GM18867 (cell line): Measurements from ENCODE around the gene PFKM.
"Not testable (repeated sequence)": the region's sequence is repeated elsewhere in the genome, so short reads cannot be mapped to it uniquely, and the experiment has no call there.

Experiments used
- ATAC-seq: cut with Tn5 transposase; IDR thresholded peaks from one replicate; pipeline ENCODE4 v1.9.1; 2021; ENCODE audit warnings: mild to moderate bottlenecking, moderate library complexity; ENCODE audit not compliant: unreplicated experiment

Gene PFKM

DNA sequence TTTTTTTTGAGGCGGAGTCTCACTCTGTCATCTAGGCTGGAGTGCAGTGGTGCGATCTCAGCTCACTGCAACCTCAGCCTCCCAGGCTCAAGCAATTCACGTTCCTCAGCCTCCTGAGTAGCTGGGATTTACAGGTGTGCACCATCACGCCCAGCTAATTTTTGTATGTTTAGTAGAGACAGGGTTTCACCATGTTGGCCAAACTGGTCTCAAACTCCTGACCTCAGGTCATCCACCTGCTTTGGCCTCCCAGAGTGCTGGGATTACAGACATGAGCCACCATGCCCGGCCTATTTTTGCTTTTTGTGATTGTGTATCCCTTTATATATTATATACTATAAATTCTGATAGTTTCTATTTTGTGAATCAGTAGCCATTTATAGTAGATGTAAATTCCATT is 36.6 kb downstream of the PFKM start:
- ATAC-seq, result not testable (repeated sequence)

DNA sequence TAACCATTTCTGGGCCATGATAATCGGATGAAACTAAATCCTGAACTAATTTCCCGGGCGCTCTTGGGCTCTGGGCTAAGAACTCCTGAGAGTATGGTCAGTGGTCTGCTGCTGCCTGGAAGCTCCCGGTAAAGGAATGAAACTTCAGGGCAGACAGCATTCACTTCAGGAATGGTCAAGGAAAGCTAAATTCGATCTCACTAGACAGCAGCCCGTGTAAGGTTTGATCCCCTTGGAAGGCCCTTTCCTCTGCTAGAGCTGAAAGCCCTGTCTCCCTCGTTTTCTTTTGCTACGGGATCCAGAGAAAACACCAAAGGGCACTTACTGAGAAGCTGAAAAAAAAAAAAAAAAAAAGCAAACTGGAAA is 37.5 kb downstream of the PFKM start:
- no peak for ATAC-seq

DNA sequence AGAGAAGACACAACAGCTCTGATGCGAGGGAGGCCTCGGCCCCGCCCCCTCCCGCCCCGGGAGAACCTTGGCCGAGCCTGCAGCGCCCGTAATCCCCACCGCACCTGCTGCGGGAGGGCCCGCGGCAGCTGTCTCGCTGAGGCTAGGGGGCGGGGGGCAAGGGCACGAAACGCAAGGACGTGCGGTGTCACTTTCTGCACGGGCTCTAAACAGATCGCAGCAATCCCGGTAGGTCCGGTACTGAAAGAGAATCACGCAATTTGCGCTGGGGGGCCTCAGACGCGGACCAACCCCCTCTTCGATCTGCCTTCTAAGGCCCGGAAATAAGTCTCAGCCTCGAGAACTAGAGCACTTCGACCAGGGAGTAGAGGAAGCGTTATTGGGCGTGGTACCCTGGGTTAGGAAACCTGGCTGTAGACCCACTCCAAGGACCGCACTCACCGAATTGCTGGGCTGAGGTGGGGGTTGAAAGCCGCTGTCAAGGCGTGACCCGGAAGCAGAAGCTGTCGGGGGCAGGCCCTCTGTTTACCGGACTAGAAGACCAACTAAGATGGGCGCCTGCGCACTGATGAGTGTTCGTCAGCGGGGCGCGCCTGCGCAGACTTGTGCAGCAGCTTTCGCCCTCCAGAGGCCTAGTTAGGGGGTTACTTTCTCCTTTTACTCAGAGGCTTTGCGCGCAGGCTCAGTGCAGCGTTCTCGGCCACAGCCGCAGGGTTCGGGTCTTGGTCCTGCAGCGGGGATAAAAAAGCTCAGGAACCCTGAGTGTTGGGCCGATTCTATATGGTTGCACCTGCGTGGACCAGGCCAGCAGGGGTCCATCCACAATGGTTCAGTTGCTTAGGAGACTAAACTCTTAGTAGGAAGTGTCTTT is 38.1 kb downstream of the PFKM start, which contains the start of gene ASB8:
TSS of gene ASB8 (minus strand) at position 498 of the 871 bp plus-strand sequence. CDS start 4,019 bp downstream, outside the sequence.
- peak; percentile 86 for ATAC-seq

DNA sequence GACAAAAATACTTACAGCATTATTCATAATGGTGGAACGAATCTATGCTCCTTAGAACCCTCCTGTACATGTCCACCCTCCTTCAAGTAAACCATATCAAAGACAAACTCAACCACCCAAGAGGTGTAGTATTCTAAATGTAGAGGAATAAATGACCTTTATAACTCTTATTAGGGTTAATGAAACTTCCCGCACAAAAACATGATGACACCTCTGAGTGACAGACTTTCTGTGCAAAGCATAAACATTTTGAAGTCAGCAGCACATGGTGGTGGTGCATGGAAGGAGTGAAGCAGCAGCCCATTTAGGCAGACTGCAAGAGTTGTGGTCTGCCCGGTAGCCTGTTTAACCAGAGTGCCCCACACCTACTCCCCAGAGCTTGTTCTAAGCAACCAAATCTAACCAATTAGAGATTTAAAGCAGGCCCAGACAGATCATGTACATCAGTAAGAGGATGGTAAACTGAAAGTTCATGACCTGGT is 38.8 kb downstream of the PFKM start:
- ATAC-seq, result no peak

DNA sequence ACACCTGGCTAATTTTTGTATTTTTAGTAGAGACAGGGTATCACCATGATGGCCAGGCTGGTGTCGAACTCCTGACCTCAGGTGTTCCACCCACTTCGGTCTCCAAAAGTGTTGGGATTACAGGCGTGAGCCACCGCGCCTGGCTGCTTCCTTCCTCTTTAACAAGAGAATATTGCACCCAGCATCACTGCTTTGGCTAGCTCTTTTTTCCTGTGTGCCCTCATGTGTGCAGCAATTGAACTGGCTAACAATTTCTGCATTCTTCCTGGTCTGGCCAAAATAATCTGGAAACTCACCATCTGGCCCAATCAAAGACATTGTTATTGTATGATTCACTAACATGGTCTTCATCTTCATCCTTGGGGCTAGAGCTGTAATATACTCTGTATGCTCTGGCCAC is 40.9 kb downstream of the PFKM start:
- no peak for ATAC-seq

DNA sequence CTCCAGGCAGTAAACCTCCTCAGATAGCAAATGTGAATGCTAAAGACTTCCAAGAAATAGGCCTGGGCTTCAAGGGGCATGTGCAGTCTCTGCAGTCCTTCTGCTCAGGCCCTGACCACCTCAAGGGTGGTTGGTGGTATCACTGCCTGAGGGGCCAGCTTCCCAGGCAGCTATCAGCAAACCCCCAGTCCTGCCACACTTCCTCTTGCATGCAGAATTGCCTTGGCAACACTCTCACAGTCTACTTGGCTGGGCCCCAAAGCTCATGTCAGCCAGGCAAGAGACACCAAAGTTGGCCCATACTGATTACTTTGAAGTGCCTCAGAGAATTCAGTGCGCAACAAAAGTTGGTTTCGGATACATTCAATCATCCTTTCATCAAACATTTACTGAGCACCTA is 41.6 kb downstream of the PFKM start:
- ATAC-seq, result no peak

DNA sequence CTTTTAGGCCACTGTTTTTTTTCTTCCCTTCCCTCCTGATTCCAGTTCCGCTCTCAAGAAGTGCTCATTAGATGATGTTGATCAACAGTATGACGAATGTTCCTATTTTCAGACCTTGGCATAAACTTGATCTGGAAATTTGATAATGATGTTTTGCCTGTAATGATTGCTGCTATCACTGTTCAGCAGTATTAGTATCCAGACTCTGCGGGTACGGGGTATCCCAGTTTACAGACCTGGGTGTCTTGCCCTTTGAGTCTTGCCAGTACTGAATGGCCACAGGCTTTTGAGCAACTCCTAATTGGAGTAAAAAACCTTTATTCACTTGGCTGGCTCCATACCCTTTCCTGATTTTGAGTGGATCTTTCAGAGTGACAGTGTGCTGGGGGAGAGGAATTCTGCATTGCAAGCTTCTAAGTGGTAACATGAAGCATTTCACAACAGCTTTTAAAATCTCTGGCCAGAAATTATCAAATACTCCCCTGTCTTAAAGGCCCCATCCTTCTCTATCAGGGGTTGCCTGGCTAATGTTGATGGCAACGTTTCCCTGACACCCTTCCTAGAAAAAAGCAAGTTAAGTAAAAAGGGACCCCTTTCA is 44.1 kb downstream of the PFKM start:
- ATAC-seq, result no peak

DNA sequence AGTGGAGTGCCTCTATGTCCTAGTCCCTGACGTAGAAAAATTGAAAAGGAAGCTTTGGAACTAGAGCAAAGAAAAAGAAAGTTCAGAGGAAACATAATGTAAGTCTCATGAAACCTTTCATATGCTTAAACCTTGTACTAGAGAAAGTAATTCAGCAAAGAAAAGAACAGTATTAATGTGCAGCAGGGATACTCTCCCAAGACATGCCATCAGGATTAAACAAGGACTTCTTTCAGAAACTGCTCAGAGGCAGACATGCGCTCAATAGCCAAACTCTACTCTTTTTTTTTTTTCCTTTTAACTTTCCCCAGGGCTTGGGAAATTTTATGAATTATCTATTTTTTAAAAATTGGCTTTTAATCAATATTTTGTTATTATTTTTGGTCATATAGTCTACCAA is 45.3 kb downstream of the PFKM start:
- ATAC-seq, result no peak

DNA sequence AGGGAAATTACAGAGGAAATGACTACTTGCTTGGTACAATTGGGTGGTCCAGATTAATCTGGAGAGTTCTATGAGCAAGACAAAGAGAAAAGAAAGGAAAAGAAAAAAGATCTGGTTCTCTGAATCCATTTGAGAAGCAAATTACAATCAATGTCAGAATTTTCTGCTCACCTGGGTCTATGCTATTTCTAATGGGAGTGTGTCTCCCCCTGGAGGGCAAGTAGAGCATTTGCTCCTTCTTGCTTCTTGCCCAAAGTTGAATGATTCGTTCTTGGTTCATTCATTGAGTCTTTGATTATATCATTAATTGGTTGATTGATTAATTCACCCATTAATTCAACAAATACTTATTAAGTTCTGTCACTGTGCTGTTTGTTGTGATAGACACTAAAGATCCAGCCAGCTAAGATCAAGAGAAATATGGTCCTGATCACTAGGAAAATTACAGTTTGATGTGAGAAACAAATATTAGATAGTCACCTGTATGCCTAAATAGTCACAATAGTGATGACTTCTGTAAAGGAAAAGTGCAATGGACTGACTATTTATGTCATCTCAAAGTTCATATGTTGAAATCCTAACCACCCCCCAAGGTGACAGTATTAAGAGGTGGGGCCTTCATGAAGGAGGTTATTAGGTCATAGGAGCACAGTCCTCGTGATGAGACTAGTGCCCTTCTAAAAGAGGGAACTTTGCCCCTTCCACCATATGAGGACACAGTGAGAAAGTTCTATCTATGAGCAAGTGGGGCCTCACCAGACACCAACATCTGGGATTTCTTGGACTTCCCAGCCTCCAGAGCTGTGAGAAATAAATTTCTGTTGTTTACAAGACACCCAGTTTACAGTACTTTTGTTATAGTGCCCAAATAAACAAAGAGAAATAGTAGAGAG is 46.2 kb downstream of the PFKM start:
- peak; percentile 68 for ATAC-seq

DNA sequence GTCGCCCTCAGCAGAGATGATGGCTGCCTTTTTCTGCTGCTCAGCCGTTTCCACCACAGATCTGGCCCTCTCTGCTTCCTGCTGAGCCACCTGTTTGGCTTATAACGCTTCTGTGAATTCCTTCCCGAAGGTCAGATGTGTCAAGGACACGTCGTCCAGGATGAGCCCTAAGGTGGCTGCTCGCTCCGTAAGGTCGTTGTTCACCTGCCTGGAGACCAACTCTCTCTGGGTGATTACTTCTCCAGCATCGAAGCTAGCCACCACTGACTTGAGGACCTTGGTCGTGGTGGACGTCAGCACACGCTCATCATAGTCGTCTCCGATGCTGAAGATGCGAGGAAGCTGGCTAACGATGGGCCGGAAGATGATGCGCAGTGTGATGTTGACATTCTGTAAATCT is 49.8 kb downstream of the PFKM start:
- ATAC-seq, result no peak

DNA sequence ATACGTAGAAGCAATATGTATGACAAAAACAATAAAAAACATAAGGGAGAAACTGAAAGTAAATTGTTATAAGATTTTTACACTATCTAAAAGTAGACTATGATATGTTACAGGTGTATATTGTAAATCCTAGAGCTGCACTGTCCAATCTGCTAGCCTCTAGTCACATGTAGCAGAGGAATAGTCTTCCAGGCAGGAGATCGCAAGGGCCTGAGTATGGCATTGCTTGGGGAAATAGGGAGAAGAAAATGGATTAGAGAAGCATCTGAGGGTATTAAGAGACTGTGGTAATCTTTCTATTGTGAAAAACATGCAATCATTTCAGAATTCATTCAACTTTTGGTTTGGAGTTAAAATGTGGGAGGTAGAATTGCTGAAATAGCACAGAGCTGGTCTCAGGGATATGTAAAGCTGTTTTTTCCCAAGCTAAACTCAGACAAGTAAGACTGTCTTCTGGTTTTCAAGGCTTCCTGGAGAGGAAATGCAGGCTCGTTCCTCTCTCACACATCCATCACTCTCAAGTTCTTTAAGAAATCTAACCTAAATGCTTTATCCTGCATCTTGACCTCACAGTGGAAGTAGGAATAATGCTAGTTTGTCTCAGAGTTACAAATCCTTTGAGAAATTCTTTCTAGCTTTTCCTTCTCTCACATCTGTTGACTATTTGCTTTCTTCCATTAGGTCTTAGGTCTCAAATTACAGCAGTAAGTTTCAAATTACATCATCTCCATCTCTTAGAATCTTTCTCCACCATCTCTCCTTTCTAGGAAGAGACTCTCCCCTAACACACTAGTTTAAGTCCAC is 56.7 kb downstream of the PFKM start:
- ATAC-seq, result no peak

DNA sequence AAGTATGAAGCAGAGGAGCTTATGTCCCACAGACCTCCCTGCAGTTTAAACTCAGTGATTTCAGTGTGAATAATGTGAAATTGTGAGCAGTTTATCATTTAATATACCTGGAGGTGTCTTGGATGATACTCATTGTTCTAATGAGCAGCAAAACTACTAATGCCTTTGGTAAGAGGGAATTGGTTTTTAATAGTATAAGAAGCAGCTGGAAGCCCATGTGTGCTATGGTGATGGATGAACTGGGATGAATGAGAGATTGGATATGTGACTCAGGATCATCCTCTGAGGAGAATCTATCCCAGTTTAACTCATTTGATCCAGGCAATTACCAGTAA is 57.2 kb downstream of the PFKM start:
- no peak for ATAC-seq

DNA sequence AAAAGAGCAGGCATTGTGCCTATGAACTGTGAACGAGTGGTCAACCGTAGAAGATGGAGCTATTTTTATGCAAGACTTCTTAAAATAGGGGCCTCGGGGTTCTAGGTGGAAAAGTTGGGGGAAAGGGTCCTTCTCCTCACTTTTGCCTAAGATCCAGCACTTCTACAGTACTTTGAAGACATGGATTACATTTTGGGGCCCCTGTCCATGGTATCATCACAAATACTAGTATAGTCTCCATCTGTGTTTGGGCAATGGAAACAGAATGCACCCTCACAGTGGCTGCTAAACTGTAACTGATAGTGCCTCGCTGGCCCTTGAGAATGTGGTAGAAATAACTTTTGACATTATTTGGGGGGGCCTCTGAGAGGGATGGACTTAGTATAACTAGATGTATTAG is 58.8 kb downstream of the PFKM start:
- no peak for ATAC-seq

DNA sequence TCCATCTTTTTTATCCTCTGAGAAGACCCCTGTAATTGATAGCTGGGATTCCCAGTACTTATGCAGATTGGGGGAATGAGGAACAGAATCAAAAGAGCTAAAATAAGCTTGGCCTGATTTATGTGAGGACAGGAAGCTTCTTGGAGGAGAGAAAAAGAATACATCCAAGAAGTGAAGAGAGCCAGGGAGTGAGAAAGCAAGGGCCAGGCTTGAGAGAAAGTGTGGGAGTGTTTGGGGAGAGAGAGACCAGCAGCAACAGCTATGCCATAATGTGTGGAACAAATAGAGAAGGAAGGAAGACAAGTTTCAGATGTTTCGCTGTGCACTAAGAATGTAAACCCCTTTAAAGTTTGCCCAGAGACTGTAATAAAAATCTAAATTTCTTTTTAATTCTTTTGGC is 60.3 kb downstream of the PFKM start:
- ATAC-seq, result no peak

DNA sequence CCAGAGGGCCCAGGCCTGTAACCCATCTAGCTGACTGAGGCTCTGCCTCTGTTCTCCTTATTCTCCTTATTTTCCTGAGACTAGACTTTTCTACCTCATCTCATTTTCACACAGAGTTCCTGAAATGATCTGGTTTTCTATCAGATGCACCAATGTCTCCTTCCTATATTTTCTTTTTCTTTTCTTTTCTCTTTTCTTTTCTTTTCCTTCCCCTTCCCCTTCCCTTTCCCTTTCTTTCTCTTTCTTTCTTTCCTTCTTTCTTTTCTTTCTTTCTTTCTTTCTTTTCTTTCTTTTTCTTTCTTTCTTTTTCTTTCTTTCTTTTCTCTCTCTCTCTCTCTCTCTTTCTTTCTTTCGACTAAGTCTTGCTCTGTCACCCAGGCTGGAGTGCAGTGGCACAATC is 61.3 kb downstream of the PFKM start:
- no peak for ATAC-seq

DNA sequence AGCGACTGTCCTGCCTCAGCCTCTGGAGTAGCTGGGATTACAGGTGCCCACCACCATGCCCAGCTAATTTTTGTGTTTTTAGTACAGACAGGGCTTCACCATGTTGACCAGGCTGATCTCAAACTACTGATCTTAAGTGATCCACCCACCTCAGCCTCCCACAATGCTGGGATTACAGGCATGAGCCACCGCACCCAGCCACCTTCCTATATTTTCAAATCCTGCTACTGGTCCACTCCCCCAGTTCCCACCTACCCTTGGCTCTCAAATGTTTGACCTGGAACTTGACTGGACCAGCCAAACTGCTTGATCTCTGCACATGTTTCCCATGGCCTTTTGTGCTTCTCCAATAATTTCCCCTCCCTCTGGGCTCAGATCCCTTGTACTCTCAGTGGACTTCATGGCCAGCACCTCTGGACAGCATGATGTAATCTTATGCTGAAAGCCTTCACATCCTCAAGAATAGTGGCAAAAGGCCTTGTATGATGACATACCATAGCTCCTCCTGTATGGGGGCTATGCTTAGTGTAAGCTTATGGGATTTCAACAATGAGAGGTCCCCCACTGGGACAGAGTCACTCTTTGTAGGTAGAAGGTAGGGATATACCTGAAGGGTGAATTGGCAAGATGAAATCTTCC is 61.8 kb downstream of the PFKM start:
- no peak for ATAC-seq

DNA sequence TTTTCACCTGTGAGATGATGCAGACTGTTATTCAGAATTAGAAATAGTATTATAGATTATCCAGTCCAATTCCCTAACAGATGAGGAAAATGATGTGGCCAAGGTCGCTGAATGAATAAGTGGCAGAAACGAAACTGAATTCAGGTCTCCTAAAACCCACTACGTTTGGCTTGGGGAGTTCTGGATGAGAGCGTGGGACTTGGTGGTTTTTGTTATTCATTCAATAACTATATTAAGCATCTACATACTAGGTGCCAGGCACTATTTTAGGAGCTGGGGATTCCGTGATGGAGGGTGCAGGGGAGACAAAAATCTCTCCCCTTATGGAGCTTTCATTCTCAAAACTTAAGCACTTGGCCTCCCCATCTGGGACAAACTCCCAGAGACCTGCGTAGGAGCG is 63.5 kb downstream of the PFKM start:
- ATAC-seq, result no peak

DNA sequence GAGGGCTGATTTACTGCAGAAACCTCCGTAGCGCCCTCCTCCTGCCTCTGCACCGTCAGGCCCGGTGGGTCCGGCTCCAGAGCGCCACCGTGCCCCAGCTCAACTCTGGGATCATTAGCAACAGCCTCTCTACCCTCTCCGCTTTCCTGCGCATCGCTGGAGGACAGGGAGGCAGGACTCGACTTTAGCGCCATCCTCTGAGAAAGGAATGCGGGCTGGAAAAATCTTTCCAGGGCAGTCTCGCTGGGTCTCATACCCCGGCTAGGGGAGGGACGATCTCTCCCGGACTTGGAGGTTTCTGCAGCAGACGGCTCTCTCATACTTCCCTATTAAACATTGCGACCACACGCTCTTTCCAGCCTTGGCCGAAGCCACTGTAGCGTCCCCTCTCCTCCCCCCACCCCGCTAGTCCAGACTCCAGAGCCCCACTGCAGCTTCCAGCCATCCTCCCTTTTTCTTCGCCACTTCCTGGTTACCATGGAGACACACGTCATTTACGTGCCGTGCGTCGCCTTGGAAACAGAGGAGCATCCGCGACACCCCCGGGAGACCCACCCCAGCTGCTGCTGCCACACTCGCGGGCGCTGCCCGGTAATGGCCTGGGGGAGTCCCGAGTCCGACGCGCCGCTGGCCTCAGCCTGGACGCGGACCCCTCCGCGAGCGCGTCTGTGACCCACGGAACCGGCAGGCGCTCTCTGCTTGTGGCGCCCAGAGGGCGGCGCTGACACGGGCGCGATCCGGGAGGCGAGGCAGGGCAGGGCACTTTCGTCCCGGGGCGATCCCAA is 64.1 kb downstream of the PFKM start, which contains the start of gene CCDC184:
TSS of gene CCDC184 (plus strand) at position 554 of the 785 bp plus-strand sequence. CDS start 479 bp downstream, outside the sequence.
- peak; percentile 83 for ATAC-seq

DNA sequence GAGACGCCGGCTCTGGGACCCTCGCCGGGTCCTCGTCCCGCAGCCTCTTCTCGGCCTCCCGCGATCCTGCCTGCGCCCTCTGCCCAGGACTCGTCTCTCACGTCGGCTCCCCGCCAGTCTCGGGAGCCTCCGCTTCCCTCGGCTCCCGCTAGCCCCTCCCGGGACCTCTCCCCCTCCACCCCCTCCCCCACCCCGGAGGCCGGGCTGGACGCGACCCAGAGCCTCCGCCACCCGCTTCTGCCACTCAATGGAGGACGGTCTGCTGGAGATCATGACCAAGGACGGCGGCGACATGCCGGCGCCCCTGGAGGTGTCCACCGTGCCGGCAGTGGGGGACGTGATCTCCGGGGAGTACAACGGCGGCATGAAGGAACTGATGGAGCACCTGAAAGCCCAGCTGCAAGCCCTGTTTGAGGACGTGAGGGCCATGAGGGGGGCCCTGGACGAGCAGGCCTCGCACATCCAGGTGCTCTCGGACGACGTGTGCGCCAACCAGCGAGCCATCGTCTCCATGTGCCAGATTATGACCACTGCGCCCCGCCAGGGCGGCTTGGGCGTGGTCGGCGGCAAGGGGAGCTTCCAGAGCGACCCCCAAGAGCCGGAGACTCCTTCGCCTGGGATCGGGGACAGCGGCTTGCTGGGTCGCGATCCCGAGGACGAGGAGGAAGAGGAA is 64.8 kb downstream of the PFKM start:
- ATAC-seq, result no peak
